NCI-H446 (cell line): ENCODE results near the gene SLC37A3.
"Not testable (repeated sequence)": the region's sequence is repeated elsewhere in the genome, so short reads cannot be mapped to it uniquely, and the experiment has no call there.

Source experiments
- DNase-seq, 2 experiments: peaks; one replicate each; lab custom pipeline; 2025; lab: John Stamatoyannopoulos, UW

Gene SLC37A3

GRCh38 chr7:140348161-140348849 is 50.0 kb downstream of the SLC37A3 start:
- no peak for DNase-seq

DNA sequence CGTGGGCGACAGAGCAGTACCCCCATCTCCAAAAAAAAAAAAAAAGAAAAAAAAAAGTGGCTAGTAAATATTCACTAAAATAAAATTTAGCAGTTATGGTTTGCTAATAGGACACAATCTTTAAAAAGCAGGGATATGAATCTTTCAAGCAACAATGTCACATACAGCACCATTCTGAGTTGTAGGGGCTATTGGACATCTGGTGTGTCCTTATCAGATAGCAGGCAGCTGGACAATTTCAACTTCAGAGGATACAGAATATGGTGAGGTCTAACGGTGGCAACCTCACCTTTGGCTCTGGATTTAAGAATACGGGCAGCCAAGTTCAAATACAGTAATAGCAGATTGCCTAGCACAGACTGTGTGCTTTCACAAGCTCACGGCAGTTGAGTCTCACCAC is 51.1 kb downstream of the SLC37A3 start:
- DNase-seq, result no peak

DNA sequence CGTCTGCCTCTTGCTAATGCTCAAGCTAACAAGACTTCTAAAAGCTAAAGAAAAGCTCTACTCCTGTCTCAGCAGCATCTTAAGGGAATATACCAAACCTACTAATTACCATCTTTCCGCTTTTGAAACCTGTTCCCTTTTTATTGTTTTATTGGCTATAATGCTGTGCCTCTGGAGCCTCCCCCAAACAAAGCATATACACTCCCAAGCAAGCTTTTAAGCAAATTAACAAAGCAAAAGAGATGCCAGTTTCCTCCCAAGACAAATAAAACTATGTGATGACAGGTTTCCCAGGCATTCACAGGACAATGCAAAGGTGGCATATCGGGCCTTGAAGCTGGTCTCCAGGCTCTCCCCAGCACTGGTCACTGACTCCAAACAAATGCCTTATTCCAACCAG is 52.9 kb downstream of the SLC37A3 start:
- DNase-seq, result no peak

DNA sequence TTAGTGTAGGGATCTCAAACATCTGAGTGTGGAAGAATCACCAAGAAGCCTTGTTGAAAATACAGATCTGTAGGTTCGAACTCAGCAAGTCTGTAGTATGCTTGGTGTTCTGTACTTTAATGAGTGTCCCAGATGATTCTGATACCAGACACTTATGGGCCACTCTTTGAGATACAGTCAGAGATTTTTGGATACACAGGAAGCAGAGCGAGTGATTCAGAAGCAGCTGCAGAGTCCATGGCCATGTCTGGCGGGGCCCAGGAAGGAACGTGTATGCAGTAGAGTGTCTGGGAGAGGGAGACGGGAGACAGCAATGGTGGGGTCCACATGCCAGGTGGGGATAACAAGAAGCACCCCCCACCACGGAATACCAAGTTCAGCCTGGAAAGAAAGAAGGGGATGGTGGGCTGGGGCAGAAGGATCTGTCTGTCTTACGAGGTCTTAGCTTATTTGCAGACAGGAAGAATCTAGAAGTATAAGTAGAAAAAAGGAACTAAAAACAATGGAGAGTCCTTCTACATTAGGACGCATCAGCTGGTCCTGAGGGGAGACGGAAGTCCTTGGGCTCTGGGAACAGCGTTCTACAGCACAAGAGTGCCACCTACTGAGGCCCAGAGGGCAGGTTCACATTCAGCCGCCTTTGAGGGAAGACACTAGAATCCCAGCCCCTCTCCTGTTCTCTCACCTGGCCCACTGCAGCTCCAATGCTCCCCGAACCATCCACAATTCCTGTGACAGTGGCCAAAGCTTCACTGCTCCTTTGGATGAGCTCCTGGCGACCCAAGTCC is 55.4 kb downstream of the SLC37A3 start:
- no peak for DNase-seq

- DNase-seq, result not testable (repeated sequence)
Measured at GRCh38 chr7:140338959-140339358, 59.4 kb downstream of the SLC37A3 start.

- DNase-seq, result no peak
Measured at GRCh38 chr7:140334341-140335057, 63.8 kb downstream of the SLC37A3 start.

DNA sequence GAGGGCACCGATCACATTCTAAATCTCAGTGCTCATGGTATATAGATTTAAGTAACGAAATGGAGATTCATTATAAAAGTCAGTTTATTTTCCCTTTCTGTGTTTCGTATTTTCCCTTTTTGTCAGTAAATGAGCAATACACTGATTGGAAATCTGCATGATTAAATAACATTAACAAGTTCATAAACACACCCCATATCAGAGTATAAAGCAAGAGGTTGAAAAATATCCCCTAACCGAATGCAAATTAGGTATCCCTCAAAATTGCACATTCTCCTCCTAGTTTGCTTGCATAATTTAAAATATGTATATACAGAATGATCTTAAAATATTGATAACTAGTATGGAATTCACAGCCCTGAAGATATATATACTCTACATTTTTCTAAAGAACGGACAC is 64.6 kb downstream of the SLC37A3 start:
- DNase-seq, result no peak

GRCh38 chr7:140333223-140333622 is 65.1 kb downstream of the SLC37A3 start:
- DNase-seq, result no peak

GRCh38 chr7:140330595-140330994 is 67.7 kb downstream of the SLC37A3 start:
- DNase-seq, result no peak

GRCh38 chr7:140330128-140330527 is 68.2 kb downstream of the SLC37A3 start:
- no peak for DNase-seq

DNA sequence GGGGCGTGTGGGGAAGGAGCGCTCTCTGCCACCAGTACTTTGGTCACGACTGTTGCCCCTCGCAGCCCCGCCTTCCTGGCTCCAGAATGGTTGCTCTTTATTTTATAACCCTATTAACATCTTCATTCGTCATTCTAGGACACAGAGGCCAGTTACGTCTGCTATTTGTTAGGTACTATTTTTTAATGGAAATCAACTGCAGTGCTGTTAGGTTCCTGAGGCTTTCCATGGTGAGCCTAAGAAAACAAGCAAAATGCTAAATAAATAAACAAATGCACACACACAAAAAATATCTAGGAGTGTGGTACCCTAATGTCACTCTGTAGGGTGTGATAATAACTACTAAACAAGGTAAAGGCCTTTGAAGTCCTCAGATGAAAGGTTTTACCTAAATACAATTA is 71.1 kb downstream of the SLC37A3 start:
- no peak for DNase-seq

DNA sequence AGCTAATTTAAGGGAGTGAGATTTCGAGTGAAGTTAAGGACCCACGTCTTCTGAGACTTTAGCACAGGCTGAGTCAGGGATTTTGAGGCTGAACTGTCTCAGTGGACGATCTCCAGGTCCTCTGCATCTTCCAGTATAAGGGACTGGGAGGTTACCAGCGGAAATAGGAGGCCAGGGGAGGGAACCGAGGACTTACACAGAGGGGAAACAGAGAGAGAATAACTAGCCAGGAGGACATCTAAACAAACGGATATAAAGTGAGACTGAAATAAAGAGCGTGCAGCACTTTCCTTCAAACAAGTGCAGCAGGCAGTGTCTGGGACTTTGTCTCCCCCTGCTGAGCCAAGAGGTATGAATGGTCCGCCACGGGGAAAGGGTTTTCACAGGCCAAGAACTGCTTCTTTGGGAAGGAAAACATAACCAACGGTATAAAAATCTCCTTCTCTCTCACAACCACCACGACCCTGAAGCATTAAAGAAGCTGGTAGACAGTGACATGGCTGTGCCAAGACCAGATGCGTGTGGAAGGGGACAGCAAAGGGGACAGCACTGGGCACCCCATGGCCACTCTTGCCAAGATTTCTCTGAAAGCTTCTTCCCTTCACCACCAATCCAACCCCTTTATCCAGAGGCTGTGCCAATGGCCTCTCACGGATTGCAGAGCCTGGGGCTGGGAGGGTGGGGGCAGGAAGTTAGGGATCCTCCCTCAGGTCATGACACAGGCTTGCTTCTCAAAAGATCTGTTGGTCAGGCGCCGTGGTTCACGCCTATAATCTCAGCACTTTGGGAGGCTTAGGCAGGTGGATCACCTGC is 72.0 kb downstream of the SLC37A3 start:
- DNase-seq, result peak; percentile 21 to 45

DNA sequence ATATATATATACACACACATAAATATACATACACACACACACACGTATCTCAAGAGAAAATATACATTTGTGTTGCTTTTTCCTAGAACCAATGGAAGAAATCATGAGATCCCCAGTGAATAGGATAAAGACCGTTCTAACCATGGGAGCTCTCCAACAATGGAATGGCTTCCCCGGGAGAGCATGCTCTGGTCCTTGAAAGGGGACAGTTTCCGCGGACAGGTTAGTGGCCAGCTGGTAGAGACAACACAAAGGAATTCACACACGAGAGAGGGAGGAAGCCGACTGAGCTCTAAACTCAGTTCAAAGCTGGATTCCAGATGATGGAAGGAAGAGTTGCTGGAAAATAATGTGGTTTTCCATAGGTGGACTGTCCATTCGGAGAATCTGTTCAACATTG is 72.7 kb downstream of the SLC37A3 start:
- DNase-seq, result no peak

- DNase-seq, result no peak
Measured at GRCh38 chr7:140324714-140325113, 73.6 kb downstream of the SLC37A3 start.

DNA sequence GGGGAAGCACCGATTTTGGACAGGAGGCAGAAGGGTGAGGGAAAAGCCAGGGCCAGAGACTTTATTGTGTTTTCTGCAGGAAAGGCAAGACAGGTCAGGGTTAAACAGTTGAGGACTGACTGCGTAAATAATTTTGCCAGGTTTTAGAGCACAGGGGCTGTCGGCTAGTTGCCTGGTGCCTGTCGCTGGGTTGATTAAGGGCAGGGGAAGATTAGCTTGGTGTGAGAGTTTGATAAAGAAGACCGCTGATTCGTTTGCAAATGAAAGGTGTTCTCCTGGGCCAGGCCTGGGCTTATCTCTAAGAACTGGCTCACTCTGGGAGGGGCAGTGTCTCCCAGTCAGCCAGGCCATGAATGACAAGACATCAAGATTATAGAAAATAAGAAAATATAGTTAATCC is 75.6 kb downstream of the SLC37A3 start:
- no peak for DNase-seq

DNA sequence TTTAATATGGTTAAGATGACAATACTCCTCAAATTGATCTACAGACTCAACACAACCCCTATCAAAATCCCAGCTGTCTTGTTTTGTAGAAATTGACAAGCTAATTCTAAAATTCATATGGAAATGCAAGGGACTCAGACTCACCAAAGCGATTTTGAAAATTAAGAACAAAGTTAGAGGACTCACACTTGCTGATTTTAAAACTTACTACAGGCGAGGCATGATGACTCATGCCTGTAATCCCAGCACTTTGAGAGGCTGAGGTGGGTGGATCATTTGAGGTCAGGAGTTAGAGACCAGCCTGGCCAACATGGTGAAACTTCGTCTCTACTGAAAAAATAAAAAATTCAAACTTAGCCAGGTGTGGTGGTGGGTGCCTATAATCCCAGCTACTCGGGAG is 78.3 kb downstream of the SLC37A3 start:
- not testable (repeated sequence) for DNase-seq

DNA sequence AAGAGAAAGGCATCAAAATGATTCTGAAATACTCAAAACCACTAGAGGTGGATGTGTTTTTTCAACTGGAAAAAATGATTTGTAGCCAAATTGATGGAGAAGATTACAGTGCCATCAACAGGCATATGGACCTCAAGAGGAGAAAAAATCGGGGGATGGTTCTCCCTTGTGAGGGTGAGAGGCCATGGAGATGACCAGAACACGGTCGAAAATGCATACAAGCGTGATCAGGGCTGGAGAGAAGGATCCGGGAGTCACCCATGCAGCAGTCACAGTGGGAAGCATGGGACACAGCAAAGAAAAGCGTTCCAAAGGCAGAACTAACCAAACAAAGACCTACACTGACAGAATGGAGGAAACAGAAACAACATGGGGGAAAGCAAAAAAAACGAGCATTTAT is 80.3 kb downstream of the SLC37A3 start:
- DNase-seq, result no peak

- DNase-seq, result no peak
Measured at GRCh38 chr7:140317597-140317996, 80.7 kb downstream of the SLC37A3 start.

GRCh38 chr7:140316165-140316661 is 82.1 kb downstream of the SLC37A3 start:
- DNase-seq, result peak; percentile 53 to 73

- no peak for DNase-seq
Measured at GRCh38 chr7:140315498-140316164, 82.7 kb downstream of the SLC37A3 start.
